ENCODE measurements around the gene EBF3.

Gene EBF3

GRCh38 chr10:129971381-129972144 lies 7.5 kb upstream of the EBF3 start:
- DNase-seq (ENCODE audit: low read depth in 2 of 2), result peak; percentile 59 to 72
- TF ChIP-seq CTCF (IDR thresholded peaks at IDR 0.05; ENCODE audit: low read depth, low read length), result peak; percentile 12

GRCh38 chr10:129970465-129971364 lies 6.6 kb upstream of the EBF3 start:
- no peak for TF ChIP-seq CTCF (IDR thresholded peaks at IDR 0.05; ENCODE audit: low read depth, low read length)
- peak; percentile 26 to 43 for DNase-seq (ENCODE audit: low read depth in 2 of 2)
- peak overlapping the region; percentile 19 to 51 for H3K4me3 ChIP-seq (replicated peaks in 1 of 2; ENCODE audit: low read depth in 2 of 2, low read length in 2 of 2)

More at GRCh38 chr10:129971381-129972144, 7.5 kb upstream of the EBF3 start:
- peak overlapping the region; percentile 44 to 51 for H3K4me3 ChIP-seq (replicated peaks in 1 of 2; ENCODE audit: low read depth in 2 of 2, low read length in 2 of 2)

- peak in 1 of 2 donors; percentile 9 for DNase-seq (ENCODE audit: low read depth in 2 of 2)
- H3K4me3 ChIP-seq (replicated peaks in 1 of 2; ENCODE audit: low read depth in 2 of 2, low read length in 2 of 2), result peak overlapping the region in 1 of 2 donors; percentile 18
Observed at GRCh38 chr10:129969911-129970464, 5.9 kb upstream of the EBF3 start.

GRCh38 chr10:129969184-129969910 lies 5.3 kb upstream of the EBF3 start:
- peak in 1 of 2 donors; percentile 24 for DNase-seq (ENCODE audit: low read depth in 2 of 2)
- TF ChIP-seq CTCF (IDR thresholded peaks at IDR 0.05; ENCODE audit: low read depth, low read length), result no peak
- H3K4me3 ChIP-seq (replicated peaks in 1 of 2; ENCODE audit: low read depth in 2 of 2, low read length in 2 of 2), result peak overlapping the region; percentile 18 to 21

More at GRCh38 chr10:129969911-129970464, 5.9 kb upstream of the EBF3 start:
- TF ChIP-seq CTCF (IDR thresholded peaks at IDR 0.05; ENCODE audit: low read depth, low read length), result no peak

GRCh38 chr10:129968853-129969183 lies 4.7 kb upstream of the EBF3 start:
- H3K4me3 ChIP-seq (replicated peaks in 1 of 2; ENCODE audit: low read depth in 2 of 2, low read length in 2 of 2), result no peak overlapping the region
- peak; percentile 71 to 75 for DNase-seq (ENCODE audit: low read depth in 2 of 2)
- peak; percentile 83 for TF ChIP-seq CTCF (IDR thresholded peaks at IDR 0.05; ENCODE audit: low read depth, low read length)

Measured in cardiac fibroblast (primary cell).